GM12873 (cell line): ENCODE results near the gene ZDHHC11B.

Experiments
- TF ChIP-seq, protein P1 (sequence below): IDR thresholded peaks from 2 replicates; pipeline ENCODE4 v1.5.1; 2012; ENCODE audit warnings: low read depth, mild to moderate bottlenecking, moderate library complexity, low read length, control low read depth; ENCODE audit not compliant: insufficient read depth; ENCODE audit errors: missing control alignments

The ZDHHC11B gene

GRCh38 chr5:669842-670395 is 114.6 kb downstream of the ZDHHC11B start:
- TF ChIP-seq, protein P1, sequence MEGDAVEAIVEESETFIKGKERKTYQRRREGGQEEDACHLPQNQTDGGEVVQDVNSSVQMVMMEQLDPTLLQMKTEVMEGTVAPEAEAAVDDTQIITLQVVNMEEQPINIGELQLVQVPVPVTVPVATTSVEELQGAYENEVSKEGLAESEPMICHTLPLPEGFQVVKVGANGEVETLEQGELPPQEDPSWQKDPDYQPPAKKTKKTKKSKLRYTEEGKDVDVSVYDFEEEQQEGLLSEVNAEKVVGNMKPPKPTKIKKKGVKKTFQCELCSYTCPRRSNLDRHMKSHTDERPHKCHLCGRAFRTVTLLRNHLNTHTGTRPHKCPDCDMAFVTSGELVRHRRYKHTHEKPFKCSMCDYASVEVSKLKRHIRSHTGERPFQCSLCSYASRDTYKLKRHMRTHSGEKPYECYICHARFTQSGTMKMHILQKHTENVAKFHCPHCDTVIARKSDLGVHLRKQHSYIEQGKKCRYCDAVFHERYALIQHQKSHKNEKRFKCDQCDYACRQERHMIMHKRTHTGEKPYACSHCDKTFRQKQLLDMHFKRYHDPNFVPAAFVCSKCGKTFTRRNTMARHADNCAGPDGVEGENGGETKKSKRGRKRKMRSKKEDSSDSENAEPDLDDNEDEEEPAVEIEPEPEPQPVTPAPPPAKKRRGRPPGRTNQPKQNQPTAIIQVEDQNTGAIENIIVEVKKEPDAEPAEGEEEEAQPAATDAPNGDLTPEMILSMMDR: no peak

- TF ChIP-seq, protein P1: peak; percentile 70
Observed at GRCh38 chr5:669111-669841, 115.3 kb downstream of the ZDHHC11B start.

DNA sequence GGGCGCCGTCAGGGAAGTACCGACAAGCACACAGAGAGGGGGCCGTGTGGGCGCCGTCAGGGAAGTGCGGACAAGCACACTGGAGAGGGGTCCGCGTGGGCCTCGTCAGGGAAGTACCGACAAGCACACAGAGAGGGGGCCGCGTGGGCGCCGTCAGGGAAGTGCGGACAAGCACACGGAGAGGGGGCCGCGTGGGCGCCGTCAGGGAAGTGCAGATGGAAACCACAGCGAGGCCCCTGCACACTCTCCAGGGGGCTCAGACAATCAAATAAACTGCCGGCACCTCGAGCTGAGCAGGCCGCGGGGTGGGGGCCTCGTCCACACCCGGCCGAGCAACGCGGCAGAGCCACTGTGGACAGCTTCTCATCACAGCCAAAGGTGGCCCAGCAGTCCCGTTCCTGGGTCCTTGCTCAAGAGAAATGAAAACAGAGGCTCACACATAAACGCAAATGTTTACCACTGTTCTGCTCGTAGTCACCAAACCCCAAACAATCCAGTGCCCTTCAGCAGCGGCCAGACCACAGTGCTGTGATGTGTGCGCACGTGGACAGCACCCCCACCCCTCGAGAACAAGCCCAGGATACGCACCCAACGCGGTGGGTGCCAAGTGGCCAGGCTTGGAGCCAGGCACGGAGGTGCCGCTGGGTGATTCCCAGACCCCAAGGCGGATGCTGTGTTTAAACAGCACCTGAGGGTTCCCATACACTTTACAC is 116.1 kb downstream of the ZDHHC11B start:
- TF ChIP-seq, protein P1: no peak

DNA sequence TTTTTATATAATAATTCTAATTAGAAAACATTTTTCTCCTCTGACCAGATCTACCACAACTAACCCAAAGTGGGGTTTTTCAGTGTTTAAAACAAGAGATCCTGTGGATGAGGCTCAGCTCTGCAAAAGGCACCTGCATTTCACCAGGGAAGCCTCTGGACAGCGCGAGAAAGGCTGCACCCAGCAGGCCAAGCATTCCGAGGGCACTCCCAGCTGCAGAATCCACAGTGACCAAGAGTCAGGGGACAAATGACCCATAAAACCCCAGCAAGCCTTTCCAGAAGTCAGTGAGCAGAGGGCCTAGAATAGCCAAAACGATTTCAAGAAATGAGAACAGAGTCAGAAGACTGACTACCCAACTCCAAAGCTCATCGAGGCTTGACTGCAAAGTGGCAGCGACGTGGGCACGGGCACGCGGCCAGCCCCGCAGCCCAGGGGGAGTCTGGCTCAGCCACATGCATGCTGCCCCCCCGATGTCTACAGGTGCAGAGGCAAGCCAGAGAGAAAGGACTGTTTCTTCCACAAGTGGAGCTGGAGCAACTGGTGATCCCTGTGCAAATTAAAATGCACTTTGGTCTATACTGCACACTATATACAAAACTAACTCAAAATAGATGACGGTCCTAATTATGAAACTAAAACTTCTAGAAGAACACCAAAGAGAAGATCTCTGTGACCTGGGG is 117.6 kb downstream of the ZDHHC11B start:
- TF ChIP-seq, protein P1: no peak

- TF ChIP-seq, protein P1: no peak
Observed at GRCh38 chr5:665956-666711, 118.4 kb downstream of the ZDHHC11B start.

DNA sequence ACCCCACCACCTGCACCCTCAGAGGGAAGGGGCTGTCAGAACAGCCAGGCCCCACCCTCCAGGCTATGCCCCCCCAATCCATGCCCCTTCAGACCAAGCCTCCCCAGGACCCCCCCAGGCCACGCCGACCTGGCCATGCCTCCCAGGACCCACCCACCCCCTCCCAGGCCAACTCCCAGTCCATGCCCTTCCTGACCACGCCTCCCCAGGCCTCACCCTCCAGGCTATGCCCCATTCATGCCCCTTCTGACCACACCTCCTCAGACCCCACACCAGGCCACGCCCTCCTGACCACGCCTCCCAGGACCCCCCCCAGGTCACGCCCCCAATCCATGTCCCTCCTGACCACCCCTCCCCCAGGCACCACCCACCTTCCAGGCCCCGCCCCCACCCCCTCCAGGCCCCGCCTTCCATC is 119.0 kb downstream of the ZDHHC11B start:
- TF ChIP-seq, protein P1: no peak
